ENCODE measurements around the gene CYB5RL. TPM values are rescaled to one million over a fixed set of nuclear protein-coding genes. Genes with fewer than 3 reads are reported as not detected.

The CYB5RL gene
- total and polyA plus RNA-seq, 2 donors from 2014 or later = 3.9 to 8.1 TPM

DNA sequence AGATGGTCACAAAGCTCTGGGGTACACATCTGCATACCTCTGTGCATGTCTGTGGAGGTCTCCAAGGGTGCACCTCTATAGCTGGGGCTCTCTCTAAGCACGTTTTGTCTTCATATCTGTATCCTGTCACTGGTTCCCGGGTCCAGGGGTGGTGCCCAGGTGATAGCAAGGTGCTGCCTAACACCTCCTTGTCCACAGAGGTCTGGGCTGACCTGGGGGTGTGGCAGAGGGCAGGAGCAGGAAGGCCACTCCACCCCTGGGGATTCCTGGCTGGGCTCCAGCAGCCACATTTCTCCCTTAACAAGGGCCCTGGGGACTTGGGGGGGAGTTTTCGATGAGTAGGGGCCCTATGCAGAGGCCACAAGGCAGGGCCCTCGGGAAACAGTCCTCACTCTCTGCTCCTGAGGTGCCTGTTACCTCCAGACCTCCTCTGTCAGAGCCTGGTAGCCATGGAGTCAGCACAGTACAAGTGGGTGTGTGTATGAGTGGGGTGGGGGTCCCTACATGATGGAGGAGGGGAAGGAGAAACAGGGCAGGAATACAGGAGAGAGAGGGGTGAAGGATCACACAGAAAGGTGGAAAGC, 40.0 kb downstream of the CYB5RL start:
- Histone ChIP-seq H3K27ac (ENCODE audit: low read depth in 2 of 2, low read length in 2 of 2) (no peak overlapping the region), H3K4me1 (ENCODE audit: control insufficient read depth in 2 of 3, insufficient read depth in 2 of 3, low read depth in 1 of 3, low read length in 3 of 3) (no peaks in the 10 kb centered on the region), H3K27me3 (ENCODE audit: control insufficient read depth, insufficient read depth, low read length) (no peaks in the 10 kb centered on the region), H3K36me3 (ENCODE audit: control insufficient read depth in 2 of 3, insufficient read depth in 3 of 3, low read length in 3 of 3) (no peaks in the 10 kb centered on the region), H3K9me3 (ENCODE audit: control insufficient read depth in 2 of 3, insufficient read depth in 1 of 3, low read length in 3 of 3) (no peaks in the 10 kb centered on the region), H3K4me3 (ENCODE audit: low read length in 3 of 3) (no peak overlapping the region), H3K9ac (ENCODE audit: low read length in 3 of 3) (no peak overlapping the region)
- FAIRE-seq (no peak), DNase-seq (no peak)
- TF ChIP-seq, protein P1, sequence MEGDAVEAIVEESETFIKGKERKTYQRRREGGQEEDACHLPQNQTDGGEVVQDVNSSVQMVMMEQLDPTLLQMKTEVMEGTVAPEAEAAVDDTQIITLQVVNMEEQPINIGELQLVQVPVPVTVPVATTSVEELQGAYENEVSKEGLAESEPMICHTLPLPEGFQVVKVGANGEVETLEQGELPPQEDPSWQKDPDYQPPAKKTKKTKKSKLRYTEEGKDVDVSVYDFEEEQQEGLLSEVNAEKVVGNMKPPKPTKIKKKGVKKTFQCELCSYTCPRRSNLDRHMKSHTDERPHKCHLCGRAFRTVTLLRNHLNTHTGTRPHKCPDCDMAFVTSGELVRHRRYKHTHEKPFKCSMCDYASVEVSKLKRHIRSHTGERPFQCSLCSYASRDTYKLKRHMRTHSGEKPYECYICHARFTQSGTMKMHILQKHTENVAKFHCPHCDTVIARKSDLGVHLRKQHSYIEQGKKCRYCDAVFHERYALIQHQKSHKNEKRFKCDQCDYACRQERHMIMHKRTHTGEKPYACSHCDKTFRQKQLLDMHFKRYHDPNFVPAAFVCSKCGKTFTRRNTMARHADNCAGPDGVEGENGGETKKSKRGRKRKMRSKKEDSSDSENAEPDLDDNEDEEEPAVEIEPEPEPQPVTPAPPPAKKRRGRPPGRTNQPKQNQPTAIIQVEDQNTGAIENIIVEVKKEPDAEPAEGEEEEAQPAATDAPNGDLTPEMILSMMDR (IDR thresholded peaks at IDR 0.05; ENCODE audit: borderline replicate concordance, extremely low read depth, insufficient read depth) = no peak
- intact Hi-C loops (cut with DNase I) = no loop called here

DNA sequence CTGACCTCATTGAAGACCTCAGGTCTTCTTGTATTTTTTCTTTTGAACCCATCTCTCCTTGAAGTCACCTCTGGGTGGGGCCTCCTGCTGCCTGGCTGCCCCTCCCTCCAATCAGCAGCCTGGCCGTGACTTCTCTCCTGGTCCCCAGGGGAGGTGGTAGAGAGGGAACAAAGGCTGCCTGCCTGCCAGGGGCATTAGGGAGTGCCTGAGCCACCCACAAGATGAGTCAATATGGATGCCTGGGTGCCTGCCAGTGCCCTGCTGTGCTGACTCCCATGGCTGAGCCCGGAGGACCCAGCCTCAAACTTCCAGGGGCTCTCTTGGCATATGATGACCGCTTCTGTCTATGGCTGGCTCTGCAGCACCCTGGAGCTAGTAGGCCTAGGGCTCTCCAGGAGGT, 41.8 kb downstream of the CYB5RL start:
- Histone ChIP-seq H3K4me3 (ENCODE audit: low read length in 3 of 3) (no peak overlapping the region), H3K4me1 (ENCODE audit: control insufficient read depth in 2 of 3, insufficient read depth in 2 of 3, low read depth in 1 of 3, low read length in 3 of 3) (no peaks in the 10 kb centered on the region), H3K27me3 (ENCODE audit: control insufficient read depth, insufficient read depth, low read length) (no peaks in the 10 kb centered on the region), H3K27ac (ENCODE audit: low read depth in 2 of 2, low read length in 2 of 2) (no peak overlapping the region), H3K9me3 (ENCODE audit: control insufficient read depth in 2 of 3, insufficient read depth in 1 of 3, low read length in 3 of 3) (no peaks in the 10 kb centered on the region), H3K9ac (ENCODE audit: low read length in 3 of 3) (no peak overlapping the region), H3K36me3 (ENCODE audit: control insufficient read depth in 2 of 3, insufficient read depth in 3 of 3, low read length in 3 of 3) (no peaks in the 10 kb centered on the region)
- intact Hi-C loops (cut with DNase I) = no loop called here
- FAIRE-seq = no peak
- TF ChIP-seq, protein P1 (IDR thresholded peaks at IDR 0.05; ENCODE audit: borderline replicate concordance, extremely low read depth, insufficient read depth) = no peak
- no peak for DNase-seq

GRCh38 chr1:54157401-54157800, 42.4 kb downstream of the CYB5RL start:
- Histone ChIP-seq H3K4me1 (ENCODE audit: control insufficient read depth in 2 of 3, insufficient read depth in 2 of 3, low read depth in 1 of 3, low read length in 3 of 3) (no peaks in the 10 kb centered on the region), H3K4me3 (ENCODE audit: low read length in 3 of 3) (no peak overlapping the region), H3K9me3 (ENCODE audit: control insufficient read depth in 2 of 3, insufficient read depth in 1 of 3, low read length in 3 of 3) (no peaks in the 10 kb centered on the region), H3K9ac (ENCODE audit: low read length in 3 of 3) (no peak overlapping the region), H3K36me3 (ENCODE audit: control insufficient read depth in 2 of 3, insufficient read depth in 3 of 3, low read length in 3 of 3) (no peaks in the 10 kb centered on the region), H3K27ac (ENCODE audit: low read depth in 2 of 2, low read length in 2 of 2) (no peak overlapping the region), H3K27me3 (ENCODE audit: control insufficient read depth, insufficient read depth, low read length) (no peaks in the 10 kb centered on the region)
- FAIRE-seq = no peak
- TF ChIP-seq, protein P1 (IDR thresholded peaks at IDR 0.05; ENCODE audit: borderline replicate concordance, extremely low read depth, insufficient read depth) = no peak
- intact Hi-C loops (cut with DNase I) = no loop called here
- DNase-seq = no peak

DNA sequence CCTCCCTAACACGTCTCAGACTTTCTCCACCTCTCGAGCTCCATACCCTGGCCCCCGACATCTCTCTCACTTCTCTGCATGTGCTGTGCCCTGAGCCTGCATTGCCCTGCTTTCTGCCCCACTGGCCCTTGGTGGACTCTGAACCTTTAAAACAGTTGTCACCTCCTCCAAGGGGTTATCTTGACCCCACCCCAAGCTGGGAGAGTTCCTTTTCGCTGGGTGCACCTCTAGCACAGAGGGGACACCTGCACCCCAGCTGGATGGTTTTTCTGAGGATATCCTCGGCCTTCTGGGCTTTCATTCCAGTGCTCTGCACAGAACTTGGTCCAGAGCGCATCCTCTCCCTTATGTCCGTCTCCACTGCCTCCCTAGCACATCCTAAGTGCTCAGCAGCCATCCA, 42.8 kb downstream of the CYB5RL start:
- Histone ChIP-seq H3K4me3 (ENCODE audit: low read length in 3 of 3) (no peak overlapping the region), H3K4me1 (ENCODE audit: control insufficient read depth in 2 of 3, insufficient read depth in 2 of 3, low read depth in 1 of 3, low read length in 3 of 3) (no peaks in the 10 kb centered on the region), H3K9ac (ENCODE audit: low read length in 3 of 3) (no peak overlapping the region), H3K9me3 (ENCODE audit: control insufficient read depth in 2 of 3, insufficient read depth in 1 of 3, low read length in 3 of 3) (no peaks in the 10 kb centered on the region), H3K27ac (ENCODE audit: low read depth in 2 of 2, low read length in 2 of 2) (no peak overlapping the region), H3K27me3 (ENCODE audit: control insufficient read depth, insufficient read depth, low read length) (no peaks in the 10 kb centered on the region), H3K36me3 (ENCODE audit: control insufficient read depth in 2 of 3, insufficient read depth in 3 of 3, low read length in 3 of 3) (no peaks in the 10 kb centered on the region)
- intact Hi-C loops (cut with DNase I) = no loop called here
- FAIRE-seq (no peak), DNase-seq (no peak)
- TF ChIP-seq, protein P1 (IDR thresholded peaks at IDR 0.05; ENCODE audit: borderline replicate concordance, extremely low read depth, insufficient read depth) = no peak

Data from kidney (tissue), 14 donors.